ENCODE data around the gene MMEL1. TPM values are rescaled to one million over a fixed set of nuclear protein-coding genes. Genes with fewer than 3 reads are reported as not detected.

Gene MMEL1
- polyA plus RNA-seq, 1 donor from 2014 or later = 5.2 TPM

DNA sequence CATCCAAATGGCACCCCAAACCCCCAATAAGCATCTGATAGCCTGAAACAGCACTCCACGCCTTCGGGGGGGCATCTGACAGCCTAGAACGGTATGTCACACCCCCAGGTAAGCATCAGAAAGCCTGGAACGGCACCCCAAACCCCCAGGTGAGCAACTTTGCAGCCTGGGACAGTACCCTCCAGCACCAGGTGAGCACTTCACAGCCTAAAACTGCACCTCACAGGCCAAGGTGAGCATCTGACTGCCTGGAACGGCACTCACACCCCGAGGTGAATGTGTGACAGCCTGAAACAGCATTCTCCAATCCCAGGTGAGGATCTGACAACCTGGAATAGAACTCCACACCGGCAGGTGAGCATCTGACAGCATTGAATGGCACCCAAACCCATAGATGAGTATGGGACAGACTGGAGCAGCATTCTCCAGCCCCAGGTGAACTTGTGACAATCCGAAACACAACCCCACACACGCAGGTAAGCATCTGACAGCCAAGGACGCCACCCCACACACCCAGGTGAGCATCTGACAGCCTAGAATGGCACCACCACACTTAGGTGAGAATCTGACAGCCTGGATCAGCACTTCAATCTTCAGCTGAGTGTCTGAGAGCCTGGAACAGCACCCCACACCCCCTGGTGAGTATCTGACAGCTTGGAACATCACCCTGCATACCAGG is 18.3 kb upstream of the MMEL1 start:
- H3K9me2 ChIP-seq (ENCODE audit: insufficient read depth, low read length) = no peaks in the 10 kb centered on the region
- H3K36me3 ChIP-seq (ENCODE audit: insufficient read depth, low read length) = no peaks in the 10 kb centered on the region
- no peak overlapping the region for H2AFZ ChIP-seq (ENCODE audit: low read depth, low read length)
- no peaks in the 10 kb centered on the region for H3K79me2 ChIP-seq (replicated peaks; ENCODE audit: insufficient read depth, low read length)
- no peak for TF ChIP-seq POLR2AphosphoS5 (IDR thresholded peaks at IDR 0.05)
- TF ChIP-seq EP300 (conservative IDR thresholded peaks at IDR 0.05; ENCODE audit: poor library complexity, severe bottlenecking) = no peak
- no peak for TF ChIP-seq TAF1 (IDR thresholded peaks at IDR 0.05; ENCODE audit: low read depth)
- TF ChIP-seq, protein P1, sequence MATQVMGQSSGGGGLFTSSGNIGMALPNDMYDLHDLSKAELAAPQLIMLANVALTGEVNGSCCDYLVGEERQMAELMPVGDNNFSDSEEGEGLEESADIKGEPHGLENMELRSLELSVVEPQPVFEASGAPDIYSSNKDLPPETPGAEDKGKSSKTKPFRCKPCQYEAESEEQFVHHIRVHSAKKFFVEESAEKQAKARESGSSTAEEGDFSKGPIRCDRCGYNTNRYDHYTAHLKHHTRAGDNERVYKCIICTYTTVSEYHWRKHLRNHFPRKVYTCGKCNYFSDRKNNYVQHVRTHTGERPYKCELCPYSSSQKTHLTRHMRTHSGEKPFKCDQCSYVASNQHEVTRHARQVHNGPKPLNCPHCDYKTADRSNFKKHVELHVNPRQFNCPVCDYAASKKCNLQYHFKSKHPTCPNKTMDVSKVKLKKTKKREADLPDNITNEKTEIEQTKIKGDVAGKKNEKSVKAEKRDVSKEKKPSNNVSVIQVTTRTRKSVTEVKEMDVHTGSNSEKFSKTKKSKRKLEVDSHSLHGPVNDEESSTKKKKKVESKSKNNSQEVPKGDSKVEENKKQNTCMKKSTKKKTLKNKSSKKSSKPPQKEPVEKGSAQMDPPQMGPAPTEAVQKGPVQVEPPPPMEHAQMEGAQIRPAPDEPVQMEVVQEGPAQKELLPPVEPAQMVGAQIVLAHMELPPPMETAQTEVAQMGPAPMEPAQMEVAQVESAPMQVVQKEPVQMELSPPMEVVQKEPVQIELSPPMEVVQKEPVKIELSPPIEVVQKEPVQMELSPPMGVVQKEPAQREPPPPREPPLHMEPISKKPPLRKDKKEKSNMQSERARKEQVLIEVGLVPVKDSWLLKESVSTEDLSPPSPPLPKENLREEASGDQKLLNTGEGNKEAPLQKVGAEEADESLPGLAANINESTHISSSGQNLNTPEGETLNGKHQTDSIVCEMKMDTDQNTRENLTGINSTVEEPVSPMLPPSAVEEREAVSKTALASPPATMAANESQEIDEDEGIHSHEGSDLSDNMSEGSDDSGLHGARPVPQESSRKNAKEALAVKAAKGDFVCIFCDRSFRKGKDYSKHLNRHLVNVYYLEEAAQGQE (IDR thresholded peaks at IDR 0.05; ENCODE audit: borderline replicate concordance) = no peak
- TF ChIP-seq, protein P2, sequence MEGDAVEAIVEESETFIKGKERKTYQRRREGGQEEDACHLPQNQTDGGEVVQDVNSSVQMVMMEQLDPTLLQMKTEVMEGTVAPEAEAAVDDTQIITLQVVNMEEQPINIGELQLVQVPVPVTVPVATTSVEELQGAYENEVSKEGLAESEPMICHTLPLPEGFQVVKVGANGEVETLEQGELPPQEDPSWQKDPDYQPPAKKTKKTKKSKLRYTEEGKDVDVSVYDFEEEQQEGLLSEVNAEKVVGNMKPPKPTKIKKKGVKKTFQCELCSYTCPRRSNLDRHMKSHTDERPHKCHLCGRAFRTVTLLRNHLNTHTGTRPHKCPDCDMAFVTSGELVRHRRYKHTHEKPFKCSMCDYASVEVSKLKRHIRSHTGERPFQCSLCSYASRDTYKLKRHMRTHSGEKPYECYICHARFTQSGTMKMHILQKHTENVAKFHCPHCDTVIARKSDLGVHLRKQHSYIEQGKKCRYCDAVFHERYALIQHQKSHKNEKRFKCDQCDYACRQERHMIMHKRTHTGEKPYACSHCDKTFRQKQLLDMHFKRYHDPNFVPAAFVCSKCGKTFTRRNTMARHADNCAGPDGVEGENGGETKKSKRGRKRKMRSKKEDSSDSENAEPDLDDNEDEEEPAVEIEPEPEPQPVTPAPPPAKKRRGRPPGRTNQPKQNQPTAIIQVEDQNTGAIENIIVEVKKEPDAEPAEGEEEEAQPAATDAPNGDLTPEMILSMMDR (IDR thresholded peaks at IDR 0.05; ENCODE audit: poor library complexity, severe bottlenecking) = no peak
- TF ChIP-seq MXI1 (conservative IDR thresholded peaks at IDR 0.05; ENCODE audit: poor library complexity, severe bottlenecking) = no peak
- TF ChIP-seq EZH2 (IDR thresholded peaks at IDR 0.05; ENCODE audit: borderline replicate concordance, insufficient read depth, low read length, poor library complexity, severe bottlenecking) = no peak
- no peak overlapping the region for H3K27ac ChIP-seq (ENCODE audit: low read length)
- H3K9me3 ChIP-seq (ENCODE audit: low read length) = peaks cover 30% of the 10 kb centered on the region
- H4K20me1 ChIP-seq (ENCODE audit: insufficient read depth) = no peaks in the 10 kb centered on the region
- H3K9ac ChIP-seq (ENCODE audit: low read length) = no peak overlapping the region
- H3F3A ChIP-seq (ENCODE audit: insufficient read depth, low read length, poor library complexity, severe bottlenecking) = no peaks in the 10 kb centered on the region
- H3K4me3 ChIP-seq (ENCODE audit: low read length) = no peak overlapping the region
- H3K4me2 ChIP-seq (ENCODE audit: low read length) = no peak overlapping the region
- no peaks in the 10 kb centered on the region for H3K27me3 ChIP-seq (ENCODE audit: insufficient read depth, low read depth, low read length)

DNA sequence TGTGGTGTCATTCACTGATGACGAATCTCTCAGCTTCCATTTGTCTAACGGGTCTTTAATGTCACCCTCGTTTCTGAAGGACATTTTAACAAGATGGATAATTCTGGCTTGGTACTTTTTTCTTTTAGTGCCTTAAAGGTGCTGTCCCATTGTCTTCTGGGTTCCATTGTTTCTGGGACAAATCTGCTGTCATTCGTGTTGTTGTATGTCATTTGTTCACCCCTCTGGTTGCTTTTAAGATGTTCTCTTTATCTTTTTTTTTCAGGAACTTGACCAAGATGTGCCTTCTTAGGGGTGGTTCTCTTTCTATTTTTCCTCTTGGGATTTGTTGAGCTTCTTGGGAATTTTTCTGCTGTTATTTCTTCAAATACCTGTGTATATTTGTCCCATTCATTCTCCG is 14.0 kb upstream of the MMEL1 start:
- Histone ChIP-seq H3K79me2 (replicated peaks; ENCODE audit: insufficient read depth, low read length) (peaks cover 8% of the 10 kb centered on the region), H3K9me3 (ENCODE audit: low read length) (no peaks in the 10 kb centered on the region), H3K36me3 (ENCODE audit: insufficient read depth, low read length) (no peaks in the 10 kb centered on the region), H4K20me1 (ENCODE audit: insufficient read depth) (no peaks in the 10 kb centered on the region), H3K9me2 (ENCODE audit: insufficient read depth, low read length) (no peaks in the 10 kb centered on the region), H3K27ac (ENCODE audit: low read length) (no peak overlapping the region), H3K4me3 (ENCODE audit: low read length) (no peak overlapping the region), H3F3A (ENCODE audit: insufficient read depth, low read length, poor library complexity, severe bottlenecking) (no peaks in the 10 kb centered on the region), H3K27me3 (ENCODE audit: insufficient read depth, low read depth, low read length) (no peaks in the 10 kb centered on the region), H3K9ac (ENCODE audit: low read length) (no peak overlapping the region), H2AFZ (ENCODE audit: low read depth, low read length) (no peak overlapping the region), H3K4me2 (ENCODE audit: low read length) (no peak overlapping the region)
- TF ChIP-seq RAD21 (conservative IDR thresholded peaks at IDR 0.05) (no peak), MXI1 (conservative IDR thresholded peaks at IDR 0.05; ENCODE audit: poor library complexity, severe bottlenecking) (no peak), SMC3 (conservative IDR thresholded peaks at IDR 0.05; ENCODE audit: poor library complexity) (no peak), POLR2AphosphoS5 (IDR thresholded peaks at IDR 0.05) (no peak), EZH2 (IDR thresholded peaks at IDR 0.05; ENCODE audit: borderline replicate concordance, insufficient read depth, low read length, poor library complexity, severe bottlenecking) (no peak), TAF1 (IDR thresholded peaks at IDR 0.05; ENCODE audit: low read depth) (no peak), EP300 (conservative IDR thresholded peaks at IDR 0.05; ENCODE audit: poor library complexity, severe bottlenecking) (no peak)
- TF ChIP-seq, protein P1 (IDR thresholded peaks at IDR 0.05; ENCODE audit: borderline replicate concordance) = no peak
- TF ChIP-seq, protein P2 (IDR thresholded peaks at IDR 0.05; ENCODE audit: poor library complexity, severe bottlenecking) = no peak
